Panc1 (cell line): Measurements from ENCODE around the gene PCDHAC2. TPM values are rescaled to one million over a fixed set of nuclear protein-coding genes. Genes with fewer than 3 reads are reported as not detected.

Source experiments
- ATAC-seq: fragments of 200-7000 bp; cut with Tn5 transposase; 2 replicates; pipeline ENCODE4 v1.9.1; 2020; ENCODE audit warnings: mild to moderate bottlenecking, moderate library complexity
- BruUV-seq: library from RNA; stranded (reverse); fragments of 400-500 nt; replicated peaks from 2 replicates; lab custom pipeline; 2021; lab: Mats Ljungman, UMichigan
- CTCF ChIA-PET: fragments of 300-600 bp; sonication (Branson Sonifier 250); formaldehyde crosslinking; loops from one replicate; lab custom pipeline; 2022; ENCODE audit warnings: antibody characterized with exemption; lab: Charles Lee
- POLR2A ChIA-PET: fragments of 300-600 bp; sonication (Branson Sonifier 250); formaldehyde crosslinking; loops from one replicate; lab custom pipeline; 2022; ENCODE audit warnings: antibody characterized with exemption; lab: Charles Lee
- DNase-seq: peaks from one replicate; pipeline ENCODE4 v3.0.0-alpha.2; 2010; ENCODE audit warnings: low read depth, low spot score
- H3K27ac ChIP-seq: 2 replicates; pipeline ENCODE4 v1.5.1; 2011; ENCODE audit warnings: mild to moderate bottlenecking, low read length, inconsistent platforms
- H3K27me3 ChIP-seq: fragments of 200-500 bp; sonication (Bioruptor generic); 2 replicates; pipeline ENCODE4 v1.6.0; 2014; ENCODE audit warnings: low read length, inconsistent platforms; ENCODE audit not compliant: control insufficient read depth, insufficient read depth
- H3K36me3 ChIP-seq: fragments of 200-500 bp; sonication (Bioruptor generic); 2 replicates; pipeline ENCODE4 v1.5.1; 2014; ENCODE audit warnings: inconsistent platforms, mild to moderate bottlenecking, low read length, moderate library complexity; ENCODE audit not compliant: control insufficient read depth, insufficient read depth
- H3K4me1 ChIP-seq: 2 replicates; pipeline ENCODE4 v1.5.1; 2011; ENCODE audit warnings: inconsistent platforms, mild to moderate bottlenecking, low read length, moderate library complexity; ENCODE audit not compliant: control insufficient read depth, insufficient read depth
- H3K4me3 ChIP-seq, 2 experiments: 2 replicates each; pipeline ENCODE4 v1.5.1; 2011 to 2012; ENCODE audit warnings: low read depth in 2 of 2, low read length in 2 of 2, mild to moderate bottlenecking in 2 of 2, inconsistent platforms in 1 of 2, moderate library complexity in 1 of 2
- H3K9me3 ChIP-seq: fragments of 200-500 bp; sonication (Bioruptor generic); 2 replicates; pipeline ENCODE4 v1.5.1; 2014; ENCODE audit warnings: low read depth, mild to moderate bottlenecking, inconsistent platforms, low read length, moderate library complexity; ENCODE audit not compliant: control insufficient read depth, insufficient read depth
- CTCF ChIP-seq: fragments of 450-650 bp; IDR thresholded peaks from 2 replicates; pipeline ENCODE4 v1.5.1; 2017; ENCODE audit warnings: mild to moderate bottlenecking
- POLR2AphosphoS5 ChIP-seq: IDR thresholded peaks from 2 replicates; pipeline ENCODE4 v1.6.1; 2012; ENCODE audit warnings: mild to moderate bottlenecking, low read depth, low read length, moderate library complexity
- REST ChIP-seq, 2 experiments: IDR thresholded peaks; 2 replicates each; pipeline ENCODE4 v1.6.1; 2011 to 2012; ENCODE audit warnings: low read depth in 2 of 2, control low read depth in 1 of 2, low read length in 1 of 2, mild to moderate bottlenecking in 1 of 2, moderate library complexity in 1 of 2; ENCODE audit not compliant: insufficient read depth in 1 of 2
- SIN3A ChIP-seq: IDR thresholded peaks from 2 replicates; pipeline ENCODE4 v1.6.1; 2012; ENCODE audit warnings: low read depth, mild to moderate bottlenecking, low read length, moderate library complexity, borderline replicate concordance; ENCODE audit not compliant: insufficient read depth
- TCF7L2 ChIP-seq: IDR thresholded peaks from 2 replicates; pipeline ENCODE4 v1.6.1; 2011; ENCODE audit warnings: mild to moderate bottlenecking, low read depth, low read length, inconsistent platforms
- in situ Hi-C: cut with HindIII; loops from 2 replicates; pipeline ENCODE4 v1.10.0; 2016; ENCODE audit warnings: low sequenced_read_pairs, low pct_unique_long_range_greater_than_20kb
- intact Hi-C: fragments of 100-400 bp; cut with micrococcal nuclease; formaldehyde crosslinking; loops from one replicate; pipeline ENCODE4 v1.10.0; 2022; ENCODE audit not compliant: unreplicated experiment
- total RNA-seq: library from RNA; stranded (reverse); gene quantifications from one replicate; pipeline ENCODE4 v1.2.1, GENCODE V29; 2021; ENCODE audit not compliant: unreplicated experiment

The PCDHAC2 gene
- total RNA-seq, 1 experiment from 2014 or later: 8.8 TPM

- POLR2A ChIA-PET: no interaction called here
- TF ChIP-seq REST (IDR thresholded peaks at IDR 0.05; ENCODE audit: insufficient read depth in 1 of 2, low read depth in 2 of 2, low read length in 1 of 2): no peak
- TF ChIP-seq TCF7L2: no peak
- TF ChIP-seq CTCF: no peak
- no peak for TF ChIP-seq SIN3A
- no peak for TF ChIP-seq POLR2AphosphoS5
- no peak for DNase-seq
Measured at GRCh38 chr5:140977003-140977402, 10.7 kb downstream of the PCDHAC2 start.

GRCh38 chr5:140978260-140978659 is 12.0 kb downstream of the PCDHAC2 start:
- no TSS peak for BruUV-seq
- H3K36me3 ChIP-seq: no peaks in the 10 kb centered on the region; the same call in 1 of the 2 replicates
- ATAC-seq (0 out of 2 replicates have a peak, but pooled peaks have one; percentile 48), DNase-seq (no peak)
- ChIA-PET POLR2A (no interaction called here), CTCF (no interaction called here)
- no peaks in the 10 kb centered on the region for H3K9me3 ChIP-seq
- H3K27me3 ChIP-seq: no peaks in the 10 kb centered on the region
- H3K27ac ChIP-seq: no peak overlapping the region
- in situ Hi-C loops (no loop called here), intact Hi-C loops (no loop called here)
- no peak overlapping the region for H3K4me3 ChIP-seq
- no peaks in the 10 kb centered on the region for H3K4me1 ChIP-seq
- TF ChIP-seq SIN3A (no peak), TCF7L2 (no peak), POLR2AphosphoS5 (no peak), CTCF (no peak), REST (IDR thresholded peaks at IDR 0.05; ENCODE audit: insufficient read depth in 1 of 2, low read depth in 2 of 2, low read length in 1 of 2) (no peak)

More at GRCh38 chr5:140977003-140977402, 10.7 kb downstream of the PCDHAC2 start:
- no peaks in the 10 kb centered on the region for H3K36me3 ChIP-seq
- CTCF ChIA-PET: no interaction called here
- H3K9me3 ChIP-seq: no peaks in the 10 kb centered on the region
- no peak overlapping the region for H3K4me3 ChIP-seq
- H3K27me3 ChIP-seq: no peaks in the 10 kb centered on the region
- ATAC-seq: no peak
- no TSS peak for BruUV-seq
- in situ Hi-C loops: no loop called here
- intact Hi-C loops: no loop called here
- no peaks in the 10 kb centered on the region for H3K4me1 ChIP-seq
- no peak overlapping the region for H3K27ac ChIP-seq
